ENCODE measurements around the gene STXBP1.
"Not testable (repeated sequence)": the region's sequence is repeated elsewhere in the genome, so short reads cannot be mapped to it uniquely, and the experiment has no call there.

STXBP1 gene

GRCh38 chr9:127611899-127612790 is at the start of gene STXBP1:
Gene STXBP1, plus strand, starts transcription at chr9:127612277. Its CDS starts 127 bp downstream, at chr9:127612404.
- FAIRE-seq, result no peak

DNA sequence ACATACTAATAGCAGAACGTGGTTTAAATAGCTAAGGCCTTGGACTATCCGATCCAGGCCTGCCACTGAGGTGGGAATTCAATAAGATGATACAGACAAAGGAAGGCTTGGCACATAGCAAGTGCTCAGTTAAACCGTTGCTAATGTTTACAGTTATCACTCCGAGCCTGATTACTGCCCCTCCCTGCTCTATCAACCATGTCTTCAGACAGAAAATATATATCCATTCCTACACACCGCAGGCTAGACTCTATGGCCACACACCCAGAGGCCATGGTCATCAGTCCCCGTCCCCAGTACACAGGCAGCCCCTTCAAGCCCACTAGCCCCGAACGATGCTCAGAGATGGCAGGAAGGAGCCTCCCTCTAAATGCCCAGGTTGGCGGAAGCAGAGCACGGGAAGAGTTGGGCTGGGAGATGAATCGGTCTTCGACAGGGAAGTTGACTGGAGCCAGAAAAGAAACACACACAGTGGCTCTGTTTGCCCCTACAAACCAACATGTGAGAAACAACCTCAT is 49.7 kb upstream of the STXBP1 start:
- FAIRE-seq, result no peak

DNA sequence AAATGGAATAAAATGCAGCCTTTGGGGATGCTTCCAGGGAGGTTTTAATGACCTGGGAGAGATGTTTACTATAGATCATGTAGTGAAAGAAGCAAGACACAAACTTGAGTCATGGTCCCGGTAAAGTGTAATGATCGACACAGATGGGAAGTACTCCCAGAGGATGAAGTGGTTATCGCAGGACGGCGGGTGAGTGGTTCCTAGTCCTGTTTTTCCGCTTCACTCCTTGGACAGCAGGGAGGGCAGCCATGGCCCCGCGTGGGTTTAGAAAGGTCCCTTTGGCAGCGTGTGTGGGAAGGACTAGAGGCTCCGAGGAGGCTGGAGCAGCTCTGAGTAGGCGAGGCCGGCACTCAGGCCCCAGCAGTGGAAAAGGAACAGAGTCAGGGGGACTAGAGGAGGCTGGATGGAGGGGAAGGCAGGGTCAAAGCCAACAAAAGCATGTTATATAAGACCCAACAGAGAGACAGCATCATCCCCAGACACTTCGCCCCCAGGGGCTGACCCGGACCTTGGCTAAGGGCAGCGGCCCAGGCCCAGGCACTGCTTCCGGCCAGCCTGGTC is 49.2 kb upstream of the STXBP1 start:
- FAIRE-seq, result no peak

GRCh38 chr9:127563579-127563978 is 48.5 kb upstream of the STXBP1 start:
- FAIRE-seq, result no peak

GRCh38 chr9:127565231-127565630 is 46.8 kb upstream of the STXBP1 start:
- no peak for FAIRE-seq

- no peak for FAIRE-seq
These were observed 45.6 kb upstream of the STXBP1 start for GRCh38 chr9:127566351-127567001.

DNA sequence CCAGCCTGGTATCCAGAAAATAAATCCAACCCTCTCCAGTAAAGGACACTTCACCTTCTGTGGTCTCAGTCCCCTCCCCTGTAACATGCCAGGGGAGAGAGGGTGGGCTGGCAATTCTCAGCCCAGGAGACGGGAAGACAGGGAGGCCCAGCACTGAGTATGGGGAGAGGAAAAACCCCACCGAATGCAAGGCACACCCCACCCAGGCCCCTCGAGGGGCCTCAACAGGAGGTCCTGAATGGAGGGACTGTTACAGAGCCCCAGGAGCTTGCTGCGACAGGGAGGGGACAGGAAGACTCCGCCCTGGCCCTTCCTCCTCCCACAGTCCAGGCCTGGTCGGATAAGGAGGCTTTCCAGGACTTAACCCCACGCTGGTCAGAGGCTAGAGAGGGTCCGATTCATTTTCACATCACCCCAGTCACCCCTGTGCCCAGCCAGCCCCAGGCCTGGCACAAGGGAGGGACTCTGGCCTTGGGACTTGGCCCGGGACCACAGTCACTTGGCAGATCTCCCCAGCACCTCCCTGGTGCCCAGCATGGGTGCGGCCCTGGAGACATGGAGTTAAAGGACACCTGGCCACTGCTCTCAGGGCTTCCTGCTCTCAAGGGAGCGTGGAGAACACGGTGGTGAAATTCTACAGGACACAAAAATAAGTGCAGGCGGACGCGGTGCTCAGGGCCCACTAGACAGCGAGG is 44.9 kb upstream of the STXBP1 start:
- no peak for FAIRE-seq

GRCh38 chr9:127567730-127568617 is 44.1 kb upstream of the STXBP1 start:
- FAIRE-seq, result no peak

- FAIRE-seq, result no peak
These were observed 43.5 kb upstream of the STXBP1 start for GRCh38 chr9:127568618-127568970.

GRCh38 chr9:127568971-127569885 is 42.8 kb upstream of the STXBP1 start:
- no peak for FAIRE-seq

GRCh38 chr9:127569886-127570401 is 42.1 kb upstream of the STXBP1 start:
- FAIRE-seq, result no peak

DNA sequence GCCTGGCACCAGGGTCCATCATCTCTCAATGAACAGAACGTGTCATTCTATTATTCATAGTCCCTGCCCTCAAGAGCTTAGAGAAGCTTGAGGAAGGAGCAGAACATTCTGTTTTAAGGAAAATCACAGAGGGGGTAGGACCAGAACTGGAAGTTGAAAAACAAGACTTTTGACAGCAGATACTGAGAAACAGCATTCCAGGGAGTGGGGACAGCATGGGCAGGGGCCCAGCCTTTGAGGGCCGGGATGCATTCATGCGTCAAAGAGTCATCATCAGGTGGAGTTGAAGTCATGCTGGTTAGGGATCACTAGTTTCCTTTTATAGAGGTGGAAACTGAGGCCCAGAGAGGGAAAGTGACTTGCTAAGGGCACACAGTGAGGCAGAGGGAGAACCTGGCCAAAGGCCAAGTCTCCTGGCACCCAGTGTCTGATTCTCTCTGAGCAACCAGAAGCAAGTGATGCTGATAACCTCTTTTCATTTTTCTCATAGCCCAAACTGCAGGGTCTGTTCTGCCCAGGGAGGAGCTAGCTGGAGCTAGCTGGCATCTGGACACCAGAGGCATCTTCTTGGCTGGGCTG is 41.5 kb upstream of the STXBP1 start:
- FAIRE-seq, result no peak

DNA sequence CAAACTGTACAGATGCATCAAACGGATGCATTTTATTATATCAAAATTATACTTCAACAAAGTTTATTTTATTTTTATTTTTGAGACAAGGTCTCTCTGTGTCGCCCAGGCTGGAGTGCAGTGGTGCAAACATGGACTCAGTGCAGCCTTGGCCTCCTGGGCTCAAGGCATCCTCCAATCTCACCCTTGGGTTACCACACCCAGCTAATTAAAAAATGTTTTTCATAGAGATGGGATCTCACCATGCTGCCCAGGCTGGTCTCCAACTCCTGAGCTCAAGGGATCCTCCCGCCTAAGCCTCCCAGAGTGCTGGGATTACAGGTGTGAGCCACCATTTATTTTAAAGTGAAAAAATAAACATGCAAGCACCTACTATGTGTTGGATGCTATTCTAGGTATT is 40.1 kb upstream of the STXBP1 start:
- FAIRE-seq, result no peak

DNA sequence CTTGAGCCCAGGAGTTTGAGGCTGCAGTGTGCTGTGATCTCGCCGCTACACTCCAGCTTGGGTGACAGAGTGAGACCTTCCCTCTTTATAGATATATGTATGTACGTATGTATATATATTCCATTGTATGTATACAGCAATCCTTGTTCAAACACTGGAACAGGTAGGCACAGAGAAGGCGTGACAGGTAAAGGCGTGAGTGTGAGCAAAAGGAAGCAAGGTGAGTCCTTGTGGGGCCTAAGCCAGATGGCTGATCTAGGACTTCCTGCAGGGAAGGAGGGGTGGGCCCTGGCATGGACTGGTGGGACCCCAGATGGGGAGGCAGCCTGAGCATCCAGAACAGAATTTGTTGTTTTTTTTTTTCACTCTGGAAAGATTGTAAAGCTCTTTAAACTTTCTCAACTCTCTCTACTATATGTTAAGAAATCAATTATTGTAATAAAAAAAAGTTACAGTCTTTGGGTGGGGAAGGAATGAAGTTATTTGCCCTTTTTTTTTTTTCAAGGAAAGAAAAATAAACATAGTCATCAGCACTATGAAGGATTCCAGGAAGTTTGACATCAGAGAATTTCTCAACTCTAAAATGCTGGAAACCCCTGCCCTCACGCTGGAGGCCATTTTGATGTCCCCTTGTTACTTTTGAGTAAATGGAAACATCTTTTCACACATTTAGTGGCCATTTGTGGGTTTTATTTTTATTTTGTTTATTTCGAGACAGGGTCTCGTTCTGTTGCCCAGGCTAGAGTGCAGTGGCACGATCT is 38.9 kb upstream of the STXBP1 start:
- no peak for FAIRE-seq

DNA sequence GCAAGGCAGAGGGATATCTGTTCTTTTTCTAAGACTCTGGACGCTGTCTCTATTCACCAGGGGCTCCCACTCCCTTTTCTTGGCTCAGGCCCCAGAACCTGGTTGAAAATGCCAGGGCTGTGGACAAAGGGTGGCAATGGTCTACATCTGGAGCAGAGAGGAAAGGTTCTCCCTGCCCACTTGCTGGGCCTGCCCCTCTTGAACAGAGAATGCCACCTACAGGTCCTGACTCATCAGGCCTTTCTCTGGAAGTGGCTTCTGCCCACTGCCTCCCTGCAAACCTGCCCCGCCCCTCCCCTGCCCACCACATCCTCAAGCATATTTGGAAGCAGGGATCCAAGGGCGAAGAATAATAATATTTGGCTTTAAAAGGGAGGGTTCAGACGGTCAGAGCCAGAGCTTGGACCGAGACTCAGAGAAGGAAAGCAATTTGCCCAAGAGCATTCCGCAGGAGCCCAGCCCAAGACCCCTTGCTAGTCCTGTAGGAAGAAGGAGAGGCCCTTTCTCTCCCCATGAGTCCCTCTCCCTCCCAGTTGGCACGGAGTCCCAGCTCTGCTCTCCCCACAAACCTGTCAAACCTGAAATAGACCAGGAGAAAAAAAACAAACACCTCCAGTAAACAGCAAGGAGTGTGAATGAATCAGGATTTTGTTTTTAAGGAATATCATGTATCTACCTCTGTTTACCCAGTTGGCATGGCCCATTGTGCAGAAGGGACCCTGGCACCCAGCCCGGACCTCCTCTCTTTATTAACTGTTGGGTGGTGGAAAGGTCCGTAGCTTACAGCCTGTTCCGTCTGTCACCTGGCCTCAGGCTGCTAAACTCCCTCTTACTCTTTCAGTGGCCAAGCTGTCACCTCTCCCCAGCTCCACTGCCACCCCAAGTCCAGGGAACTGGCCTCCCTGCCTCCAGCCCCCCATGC is 37.7 kb upstream of the STXBP1 start:
- FAIRE-seq, result no peak

DNA sequence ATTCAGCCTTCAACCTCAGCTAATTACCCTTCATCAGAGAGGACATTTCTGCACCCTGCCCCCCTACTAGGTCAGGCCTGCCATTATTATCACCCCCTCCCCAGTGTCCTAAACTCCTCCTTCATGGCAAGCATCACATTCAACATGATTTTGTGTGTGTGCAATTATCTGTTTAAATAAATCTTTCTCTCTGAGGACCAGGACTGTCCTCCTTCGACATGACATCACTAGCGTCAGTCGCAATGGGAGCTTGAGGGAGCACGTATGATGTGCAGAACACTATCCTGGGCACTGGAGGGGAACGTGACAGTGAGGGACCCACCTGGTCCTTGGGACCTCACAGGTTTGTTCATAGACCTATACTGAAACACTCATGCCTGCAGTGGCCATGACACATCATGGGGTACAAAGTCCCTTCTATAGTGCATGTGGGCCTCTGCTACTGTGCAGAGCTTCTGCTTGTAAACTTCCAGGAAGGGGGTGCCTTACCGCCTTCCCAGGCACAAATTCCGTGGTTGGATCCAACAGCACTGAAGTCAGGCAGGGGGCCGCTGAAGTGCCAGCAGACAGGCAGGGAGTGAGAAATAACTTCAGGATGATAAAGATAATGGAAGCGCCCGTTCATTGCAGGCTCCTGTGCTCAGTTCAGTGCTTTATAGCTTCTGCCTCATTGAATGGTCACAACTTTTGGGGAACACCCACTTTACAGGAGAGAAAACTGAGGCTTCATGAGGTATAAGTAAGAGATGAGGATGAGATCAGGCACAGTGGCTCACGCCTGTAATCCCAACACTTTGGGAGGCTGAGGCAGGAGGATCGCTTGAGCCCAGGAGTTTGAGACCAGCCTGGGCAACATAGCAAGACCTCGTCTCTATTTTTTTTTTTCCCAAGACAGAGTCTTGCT is 36.0 kb upstream of the STXBP1 start:
- no peak for FAIRE-seq

GRCh38 chr9:127577194-127577593 is 34.9 kb upstream of the STXBP1 start:
- not testable (repeated sequence) for FAIRE-seq
